Activated CD4-positive, alpha-beta T cell treated with anti-CD3 and anti-CD28 coated beads, Interleukin-2, Interleukin-4, amounts not matched to agents 100 ng/mL and 50 ng/mL, durations not matched to agents 16 hours and 8 hours (primary cell): ENCODE data around the gene ENTPD3.
"Not testable (repeated sequence)": the region's sequence is repeated elsewhere in the genome, so short reads cannot be mapped to it uniquely, and the experiment has no call there.

Source experiments
- DNase-seq: peaks from one replicate; pipeline ENCODE4 v3.0.0-alpha.2; 2020; ENCODE audit warnings: low spot score

The ENTPD3 gene

GRCh38 chr3:40460481-40460880 lies 73.5 kb downstream of the ENTPD3 start:
- not testable (repeated sequence) for DNase-seq

- no peak for DNase-seq
Measured at GRCh38 chr3:40461161-40461560, 74.2 kb downstream of the ENTPD3 start.

- not testable (repeated sequence) for DNase-seq
Measured at GRCh38 chr3:40462838-40463237, 75.9 kb downstream of the ENTPD3 start.

GRCh38 chr3:40463579-40463978 lies 76.6 kb downstream of the ENTPD3 start:
- no peak for DNase-seq

GRCh38 chr3:40464339-40465110 lies 77.5 kb downstream of the ENTPD3 start:
- DNase-seq, result no peak

GRCh38 chr3:40465111-40465407 lies 78.1 kb downstream of the ENTPD3 start:
- DNase-seq, result no peak

GRCh38 chr3:40465456-40465855 lies 78.5 kb downstream of the ENTPD3 start:
- no peak for DNase-seq

GRCh38 chr3:40468018-40468417 lies 81.0 kb downstream of the ENTPD3 start:
- DNase-seq, result no peak

GRCh38 chr3:40470701-40471100 lies 83.7 kb downstream of the ENTPD3 start:
- no peak for DNase-seq

- DNase-seq, result no peak
Measured at GRCh38 chr3:40476478-40477470, 89.8 kb downstream of the ENTPD3 start, which contains the start of gene ZNF619. TSS of gene ZNF619 (plus strand) at chr3:40477122. CDS start at chr3:40477980, 858 bp downstream.

- no peak for DNase-seq
Measured at GRCh38 chr3:40477666-40478065, 90.7 kb downstream of the ENTPD3 start.
